Activated CD8-positive, alpha-beta memory T cell treated with anti-CD3 and anti-CD28 coated beads, Interleukin-2, amount 50 U/mL, for 48 hours (primary cell): Measurements from ENCODE around the gene ABAT.
"Not testable (repeated sequence)": the region's sequence is repeated elsewhere in the genome, so short reads cannot be mapped to it uniquely, and the experiment has no call there.

Source experiments
- DNase-seq: peaks from one replicate; pipeline ENCODE4 v3.0.0-alpha.2; 2020

The ABAT gene

DNA sequence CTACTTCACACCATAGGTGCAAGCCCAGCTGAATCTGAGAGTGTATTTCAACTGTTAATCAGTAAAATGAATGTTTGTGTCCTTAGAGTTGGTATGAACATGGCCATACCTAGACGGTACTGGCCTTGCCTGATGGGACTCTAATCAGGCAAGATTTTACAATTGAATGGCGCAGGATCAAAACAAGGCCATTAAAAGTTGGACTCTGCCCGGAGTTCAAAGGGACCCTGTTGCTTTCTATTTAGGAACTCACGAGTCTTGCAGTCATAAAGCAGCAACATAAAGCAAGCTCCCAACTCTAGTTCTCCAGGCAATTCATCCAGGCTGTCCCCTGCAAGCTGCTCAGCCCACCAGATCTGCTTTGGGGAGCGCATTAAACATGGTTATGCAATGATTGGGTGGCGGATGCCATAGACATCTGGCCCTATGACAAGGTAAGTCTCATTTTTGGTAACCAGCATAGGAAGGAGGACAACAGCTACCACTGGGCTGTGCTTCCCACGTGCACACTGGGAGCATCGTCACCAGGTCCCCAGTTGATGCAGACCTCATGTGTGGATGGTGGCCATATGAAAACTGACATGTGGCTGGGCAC lies 114.3 kb downstream of the ABAT start:
- DNase-seq = no peak

DNA sequence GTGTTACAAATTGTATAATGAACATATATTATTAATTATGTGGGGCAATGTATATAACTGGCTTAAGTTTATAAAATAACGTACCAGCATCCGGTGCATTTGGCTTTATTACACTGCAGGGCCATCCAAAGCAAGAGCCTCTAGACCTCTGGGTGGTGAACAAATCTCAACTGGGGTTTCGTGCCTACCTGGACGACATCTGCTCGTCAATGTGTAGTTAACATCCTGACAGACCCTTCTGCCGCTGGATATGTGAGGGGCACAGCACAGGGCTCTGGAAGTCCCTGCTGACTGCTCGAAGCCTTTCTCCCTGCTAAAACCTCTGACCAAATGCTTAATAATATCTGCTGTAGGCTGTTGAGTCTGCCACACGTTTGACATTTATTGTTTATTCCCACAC lies 120.7 kb downstream of the ABAT start:
- no peak for DNase-seq

GRCh38 chr16:8795818-8796217 lies 121.4 kb downstream of the ABAT start:
- DNase-seq = no peak

- no peak for DNase-seq
Measured at GRCh38 chr16:8796469-8797363, 122.3 kb downstream of the ABAT start.

DNA sequence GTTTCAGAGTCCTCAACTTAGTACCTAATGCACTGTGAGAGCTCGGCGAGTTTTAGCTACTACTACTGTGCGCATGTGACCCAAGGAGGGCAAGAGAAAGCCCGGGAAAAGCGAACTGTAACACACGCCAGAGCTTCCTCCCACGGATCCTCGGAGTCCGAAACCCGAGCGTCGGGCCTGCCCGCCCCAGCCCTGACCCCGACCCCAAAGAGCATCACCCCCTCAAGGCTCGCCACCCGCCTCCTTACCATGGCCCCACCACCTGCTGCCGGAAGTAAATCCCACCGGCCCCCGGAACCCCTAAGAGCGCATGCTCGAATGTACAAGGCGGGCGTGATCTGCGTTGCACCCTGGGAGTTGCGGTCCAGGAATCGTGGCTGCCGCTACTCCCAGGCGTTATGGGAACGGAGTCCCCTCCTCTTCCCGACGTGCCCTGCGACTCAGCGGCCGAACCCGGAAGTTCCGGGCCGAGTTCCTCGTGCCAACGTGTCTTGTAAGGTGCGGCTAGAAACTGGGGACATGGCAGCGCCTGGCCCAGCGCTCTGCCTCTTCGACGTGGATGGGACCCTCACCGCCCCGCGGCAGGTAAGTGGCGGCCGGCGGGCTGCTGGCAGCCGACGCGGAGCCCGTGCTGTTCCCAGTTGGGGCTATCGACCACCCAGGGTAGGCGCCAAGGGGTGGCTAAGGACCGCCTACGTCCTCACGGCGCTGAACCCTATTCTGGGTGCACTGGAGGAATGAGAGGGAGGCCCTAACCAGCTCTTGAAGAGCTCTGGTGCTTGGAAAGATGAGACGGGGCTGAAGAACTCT lies 123.2 kb downstream of the ABAT start, which contains the start of the genes PMM2 and TMEM186:
Gene PMM2, plus strand, starts transcription at position 476 of the 810 bp plus-strand sequence. Its CDS starts 44 bp downstream, at position 520.
Gene TMEM186, minus strand, starts transcription at position 276 of the 810 bp plus-strand sequence. Its CDS starts 25 bp downstream, at position 251.
- peak; percentile 95 for DNase-seq

GRCh38 chr16:8798174-8798527 lies 123.7 kb downstream of the ABAT start:
- no peak for DNase-seq

GRCh38 chr16:8798535-8799157 lies 124.2 kb downstream of the ABAT start:
- no peak for DNase-seq

GRCh38 chr16:8801701-8802100 lies 127.3 kb downstream of the ABAT start:
- DNase-seq = no peak

- not testable (repeated sequence) for DNase-seq
Measured at GRCh38 chr16:8803733-8804132, 129.3 kb downstream of the ABAT start.

GRCh38 chr16:8804313-8804712 lies 129.9 kb downstream of the ABAT start:
- no peak for DNase-seq

GRCh38 chr16:8806272-8806983 lies 132.0 kb downstream of the ABAT start:
- DNase-seq = no peak

DNA sequence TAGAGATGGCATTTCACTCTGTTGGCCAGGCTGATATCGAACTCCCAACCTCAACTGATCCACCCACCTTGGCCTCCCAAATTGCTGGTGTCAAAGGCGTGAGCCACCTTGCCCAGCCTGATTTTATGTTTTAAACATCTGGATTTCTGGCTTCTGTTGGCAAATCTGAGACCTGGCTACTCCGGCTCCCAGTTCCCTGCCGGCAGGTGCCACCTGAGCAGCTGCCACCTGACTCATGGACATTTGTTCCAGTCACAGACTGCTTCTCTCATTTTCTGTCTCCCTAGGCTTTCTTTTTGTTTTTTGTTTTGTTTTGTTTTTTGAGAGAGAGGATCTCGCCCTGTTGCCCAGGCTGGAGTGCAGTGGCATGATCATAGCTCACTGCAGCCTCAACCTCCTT lies 132.8 kb downstream of the ABAT start:
- DNase-seq = no peak

DNA sequence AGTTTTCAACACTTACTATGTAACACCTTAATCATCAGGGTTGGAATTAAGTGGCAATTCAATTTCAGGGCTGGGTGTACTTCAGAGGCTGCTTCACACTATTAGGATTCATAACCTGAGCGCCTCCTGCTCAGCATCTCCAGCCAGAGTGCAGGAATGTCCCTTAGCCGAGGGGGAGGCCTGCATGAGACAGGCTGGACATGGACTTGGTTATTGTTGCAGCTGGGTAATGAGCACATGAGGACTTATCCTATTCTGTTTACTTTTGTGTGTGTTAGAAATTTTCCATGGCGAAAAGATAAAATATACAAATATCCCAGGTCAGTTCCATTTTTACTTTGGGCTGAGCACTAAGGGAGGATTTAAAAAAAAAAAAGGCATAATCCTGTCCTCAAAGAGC lies 133.6 kb downstream of the ABAT start:
- DNase-seq = no peak

GRCh38 chr16:8808613-8809353 lies 134.4 kb downstream of the ABAT start:
- DNase-seq = no peak

DNA sequence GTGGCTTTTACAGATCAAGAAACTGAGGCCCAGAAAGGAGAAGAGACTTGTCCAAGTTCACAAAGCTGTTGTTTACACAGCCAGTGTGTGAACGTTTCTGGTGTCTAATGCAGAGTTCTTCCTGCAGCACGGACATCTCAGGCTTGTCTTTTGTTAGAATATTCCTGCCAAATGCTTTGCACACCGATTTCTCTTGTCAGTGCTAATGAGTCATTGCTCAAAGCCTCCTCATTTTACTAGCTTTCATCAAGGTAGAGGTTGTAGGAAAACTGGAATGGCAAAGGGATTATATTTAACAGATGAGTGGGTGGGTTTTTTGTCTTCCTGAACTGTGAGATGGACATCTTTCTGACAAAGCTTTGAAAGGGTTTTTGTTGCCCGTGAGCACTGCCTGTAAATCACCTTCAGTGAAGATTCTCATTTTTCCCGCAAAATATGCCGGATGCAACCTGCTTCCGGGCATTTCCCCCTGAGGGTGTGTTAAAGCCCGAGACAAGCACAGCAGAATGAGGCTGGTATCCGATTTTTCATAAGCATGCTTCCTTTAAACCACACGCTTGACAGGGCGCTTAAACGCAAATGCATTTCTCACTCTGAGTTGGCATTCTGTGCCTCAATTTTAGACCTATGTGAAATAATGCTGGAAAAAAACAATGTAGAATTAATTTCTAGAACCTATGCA lies 137.9 kb downstream of the ABAT start:
- no peak for DNase-seq

GRCh38 chr16:8814095-8814806 lies 139.8 kb downstream of the ABAT start:
- DNase-seq = no peak

DNA sequence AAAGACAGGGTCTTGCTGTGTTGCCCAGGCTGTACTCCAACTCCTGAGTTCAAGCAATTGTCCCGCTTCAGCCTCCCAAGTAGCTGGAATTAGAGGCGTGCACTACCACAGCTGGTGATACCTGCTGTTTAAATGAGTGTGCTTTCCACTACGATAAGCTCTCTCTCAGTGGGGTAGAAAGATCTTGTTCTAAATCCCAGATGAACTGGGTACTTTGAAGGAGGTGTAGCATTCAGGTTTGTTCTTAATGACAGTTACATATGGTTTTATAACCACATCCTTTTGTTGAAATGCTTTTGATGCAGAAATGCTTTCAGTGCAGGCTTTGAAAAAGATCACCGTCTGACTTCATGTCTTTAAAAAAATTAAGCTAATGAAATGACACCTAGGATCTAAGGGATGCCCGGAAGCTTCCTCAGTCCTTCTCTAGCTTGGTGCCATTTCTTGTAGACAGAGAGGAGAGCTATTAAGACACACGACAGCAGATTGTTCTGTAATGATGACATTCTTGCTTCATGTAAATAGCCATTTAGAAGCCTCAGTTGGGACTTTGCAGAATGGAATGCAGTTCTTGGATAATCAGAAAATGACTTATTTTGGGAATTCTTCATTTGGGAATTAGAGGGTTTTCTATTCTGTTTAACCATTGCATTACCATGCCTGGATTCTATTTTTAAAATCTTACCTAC lies 142.7 kb downstream of the ABAT start:
- no peak for DNase-seq

GRCh38 chr16:8818504-8819270 lies 144.3 kb downstream of the ABAT start:
- DNase-seq = no peak
